ENCODE measurements around the gene PMIS2. TPM values are rescaled to one million over a fixed set of nuclear protein-coding genes. Genes with fewer than 3 reads are reported as not detected.

Gene PMIS2
- total RNA-seq, 4 donors from 2014 or later, result not detected

DNA sequence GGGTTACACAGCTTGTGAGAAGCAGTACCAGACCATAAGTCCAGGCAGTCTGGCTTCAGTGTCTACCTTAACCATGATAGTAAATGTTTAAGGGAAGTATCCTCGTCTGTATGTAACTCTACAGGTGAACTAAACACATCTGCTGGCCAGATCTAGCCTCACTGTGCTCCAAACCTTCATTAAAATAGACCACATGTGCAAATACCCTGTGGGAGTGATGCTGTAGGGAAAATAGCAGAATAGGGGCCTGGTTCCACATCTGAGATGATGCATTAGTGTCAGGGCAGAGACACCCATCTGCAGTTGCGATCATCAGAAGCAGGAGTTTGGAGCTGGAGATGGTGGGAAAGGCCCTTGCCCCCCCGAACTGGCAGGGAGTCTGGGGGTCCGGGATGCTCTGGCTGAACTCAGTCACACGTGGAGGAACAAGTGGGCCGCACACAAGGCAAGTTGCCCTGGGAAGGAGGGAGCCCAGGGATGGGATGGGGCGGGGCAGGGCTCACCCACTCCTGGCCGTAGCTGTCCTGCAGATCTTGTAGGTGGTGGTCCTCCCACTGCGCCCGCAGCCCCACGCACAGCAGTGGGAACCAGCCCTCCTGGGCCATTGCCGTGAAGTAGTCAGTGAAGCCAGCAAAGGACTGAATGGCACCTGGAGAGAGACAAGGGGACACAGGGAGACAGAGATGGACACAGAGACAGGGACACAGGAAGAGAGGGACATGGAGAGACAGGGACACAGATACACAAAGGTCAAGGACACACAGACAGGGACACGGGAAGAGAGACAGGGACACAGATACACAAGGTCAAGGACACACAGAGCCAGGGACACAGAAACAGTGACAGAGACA lies 33.2 kb upstream of the PMIS2 start:
- no peaks in the 10 kb centered on the region for H3K9me3 ChIP-seq
- H3K27ac ChIP-seq, result no peak overlapping the region
- H3K4me3 ChIP-seq, result no peak overlapping the region
- peaks cover 0 to 4% of the 10 kb centered on the region in 2 donors for H3K36me3 ChIP-seq
- WGBS, 2 donors (ENCODE audit: low coverage in 1 of 2), result 44 to 70% methylated on average over 5 to 7 of the region's 13 CpGs
- H3K27me3 ChIP-seq, result peaks cover 11% of the 10 kb centered on the region
- ATAC-seq, result no peak
- peaks cover 0 to 17% (median 0%) of the 10 kb centered on the region in 3 donors for H3K4me1 ChIP-seq
- TF ChIP-seq, protein P1, sequence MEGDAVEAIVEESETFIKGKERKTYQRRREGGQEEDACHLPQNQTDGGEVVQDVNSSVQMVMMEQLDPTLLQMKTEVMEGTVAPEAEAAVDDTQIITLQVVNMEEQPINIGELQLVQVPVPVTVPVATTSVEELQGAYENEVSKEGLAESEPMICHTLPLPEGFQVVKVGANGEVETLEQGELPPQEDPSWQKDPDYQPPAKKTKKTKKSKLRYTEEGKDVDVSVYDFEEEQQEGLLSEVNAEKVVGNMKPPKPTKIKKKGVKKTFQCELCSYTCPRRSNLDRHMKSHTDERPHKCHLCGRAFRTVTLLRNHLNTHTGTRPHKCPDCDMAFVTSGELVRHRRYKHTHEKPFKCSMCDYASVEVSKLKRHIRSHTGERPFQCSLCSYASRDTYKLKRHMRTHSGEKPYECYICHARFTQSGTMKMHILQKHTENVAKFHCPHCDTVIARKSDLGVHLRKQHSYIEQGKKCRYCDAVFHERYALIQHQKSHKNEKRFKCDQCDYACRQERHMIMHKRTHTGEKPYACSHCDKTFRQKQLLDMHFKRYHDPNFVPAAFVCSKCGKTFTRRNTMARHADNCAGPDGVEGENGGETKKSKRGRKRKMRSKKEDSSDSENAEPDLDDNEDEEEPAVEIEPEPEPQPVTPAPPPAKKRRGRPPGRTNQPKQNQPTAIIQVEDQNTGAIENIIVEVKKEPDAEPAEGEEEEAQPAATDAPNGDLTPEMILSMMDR (IDR thresholded peaks at IDR 0.05), result no peak
- TF ChIP-seq POLR2AphosphoS5 (IDR thresholded peaks at IDR 0.05) (no peak), POLR2A (IDR thresholded peaks at IDR 0.05) (no peak), EP300 (IDR thresholded peaks at IDR 0.05) (no peak)

DNA sequence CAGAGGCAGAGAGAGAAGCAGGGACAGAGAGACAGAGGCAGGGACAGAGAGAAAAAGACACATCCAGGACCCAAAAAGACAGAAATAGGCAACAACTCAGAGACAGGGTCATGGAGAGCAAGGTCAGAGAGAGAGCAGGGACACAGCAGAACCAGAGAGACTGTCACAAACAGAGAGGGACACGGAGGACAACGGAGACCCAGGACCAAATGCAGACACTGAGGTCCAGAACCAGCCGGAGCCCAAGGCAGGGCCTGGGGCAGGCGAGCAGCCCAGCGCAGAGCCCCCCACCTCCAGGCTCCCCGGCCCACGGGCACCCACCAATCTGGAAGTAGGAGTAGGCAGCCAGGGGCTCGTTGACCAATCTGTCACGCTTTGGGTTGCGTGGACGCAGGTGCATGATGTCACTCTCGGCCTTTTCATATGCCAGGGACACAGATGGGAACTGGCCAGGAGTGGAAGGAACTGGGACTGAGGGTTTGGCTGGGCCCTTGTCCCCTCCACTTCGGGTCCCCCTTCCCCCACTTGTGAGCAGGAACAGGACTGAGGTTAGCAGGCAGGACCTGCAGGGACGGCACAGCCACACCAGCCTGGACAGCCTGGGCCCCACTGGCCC lies 32.5 kb upstream of the PMIS2 start:
- TF ChIP-seq EP300 (IDR thresholded peaks at IDR 0.05), result no peak
- TF ChIP-seq POLR2A (IDR thresholded peaks at IDR 0.05), result no peak
- TF ChIP-seq, protein P1 (IDR thresholded peaks at IDR 0.05), result no peak
- no peak for ATAC-seq
- Histone ChIP-seq H3K36me3 (no peaks in the 10 kb centered on the region), H3K4me3 (no peak overlapping the region), H3K4me1 (peaks cover 0 to 20% (median 6%) of the 10 kb centered on the region in 3 donors), H3K9me3 (peaks cover 0 to 6% (median 0%) of the 10 kb centered on the region in 3 donors), H3K27ac (no peak overlapping the region), H3K27me3 (peaks cover 18% of the 10 kb centered on the region)
- WGBS, 2 donors (ENCODE audit: low coverage in 1 of 2), result 55 to 59% methylated on average over 3 to 8 of the region's 14 CpGs

DNA sequence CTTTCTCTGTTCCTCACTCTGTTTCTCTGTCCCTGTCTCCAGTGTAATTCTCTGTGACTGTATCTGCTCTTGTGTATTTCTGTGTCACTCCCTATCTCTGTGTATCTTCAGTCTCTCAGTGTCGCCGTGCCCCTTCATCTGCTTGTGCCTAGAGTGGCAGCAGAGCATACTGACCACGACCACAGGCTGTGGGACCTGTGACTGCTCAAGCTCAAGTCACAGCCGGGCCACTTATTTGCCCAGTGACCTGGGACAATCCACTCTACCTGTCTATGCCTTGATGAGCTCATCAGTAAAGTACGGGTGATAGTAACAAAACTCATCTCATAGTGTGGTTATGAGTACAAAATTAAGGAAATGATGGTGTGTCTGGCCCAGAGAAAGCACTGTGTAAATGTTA lies 31.9 kb upstream of the PMIS2 start:
- Histone ChIP-seq H3K27me3 (peaks cover 24% of the 10 kb centered on the region), H3K9me3 (peaks cover 0 to 8% (median 0%) of the 10 kb centered on the region in 3 donors), H3K36me3 (no peaks in the 10 kb centered on the region), H3K27ac (no peak overlapping the region), H3K4me3 (no peak overlapping the region), H3K4me1 (peaks cover 0 to 19% (median 7%) of the 10 kb centered on the region in 3 donors)
- ATAC-seq, result no peak
- TF ChIP-seq POLR2A (IDR thresholded peaks at IDR 0.05) (no peak), POLR2AphosphoS5 (IDR thresholded peaks at IDR 0.05) (no peak), EP300 (IDR thresholded peaks at IDR 0.05) (no peak)
- TF ChIP-seq, protein P1 (IDR thresholded peaks at IDR 0.05), result no peak
- WGBS, 2 donors (ENCODE audit: low coverage in 1 of 2), result 57 to 67% methylated on average over 1 to 5 of the region's 5 CpGs

DNA sequence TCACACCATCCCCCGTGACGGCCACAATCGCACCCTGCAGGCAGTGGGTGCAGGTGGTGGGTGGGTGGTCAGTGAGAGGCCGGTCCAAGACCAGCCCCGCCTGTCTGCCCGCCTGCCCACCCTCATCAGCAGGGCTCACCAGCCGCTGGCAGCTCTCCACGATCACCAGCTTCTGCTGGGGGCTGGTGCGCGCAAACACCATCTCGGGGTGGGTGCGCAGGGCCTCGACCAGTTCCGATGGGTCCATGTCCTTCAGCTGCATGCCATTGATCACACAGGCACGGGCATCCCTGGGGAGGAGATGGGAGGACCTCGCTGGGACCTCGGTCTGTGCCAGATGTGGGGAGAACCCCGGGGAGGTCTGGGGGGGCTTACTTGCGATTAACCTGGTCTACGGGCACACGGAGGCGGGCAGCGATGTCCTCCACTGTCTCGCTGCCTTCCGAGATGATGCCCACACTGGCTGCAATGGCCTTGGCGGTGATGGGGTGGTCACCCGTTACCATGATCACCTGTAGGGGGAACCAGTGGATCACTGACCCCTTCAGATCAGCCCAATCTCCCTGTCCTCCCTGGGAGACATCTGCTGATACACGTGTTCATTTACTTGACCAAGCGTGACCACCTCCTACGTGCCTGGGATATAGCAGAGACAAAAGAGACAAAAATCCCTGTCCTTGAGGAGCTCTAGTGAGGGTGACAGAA lies 30.5 kb upstream of the PMIS2 start:
- ATAC-seq, result no peak
- Histone ChIP-seq H3K4me1 (peaks cover 0 to 16% (median 7%) of the 10 kb centered on the region in 3 donors), H3K4me3 (no peak overlapping the region), H3K9me3 (peaks cover 0 to 8% (median 0%) of the 10 kb centered on the region in 3 donors), H3K27ac (no peak overlapping the region), H3K36me3 (no peaks in the 10 kb centered on the region), H3K27me3 (peaks cover 38% of the 10 kb centered on the region)
- 32 to 50% methylated on average over 2 to 7 of the region's 30 CpGs for WGBS, 2 donors (ENCODE audit: low coverage in 1 of 2)
- TF ChIP-seq POLR2AphosphoS5 (IDR thresholded peaks at IDR 0.05), result no peak
- no peak for TF ChIP-seq EP300 (IDR thresholded peaks at IDR 0.05)
- TF ChIP-seq POLR2A (IDR thresholded peaks at IDR 0.05), result no peak
- TF ChIP-seq, protein P1 (IDR thresholded peaks at IDR 0.05), result no peak
